Measurements from ENCODE around the gene PITX1.

GRCh38 chr5:135012951-135013391, 21.1 kb downstream of the PITX1 start:
- TF ChIP-seq, protein P1, sequence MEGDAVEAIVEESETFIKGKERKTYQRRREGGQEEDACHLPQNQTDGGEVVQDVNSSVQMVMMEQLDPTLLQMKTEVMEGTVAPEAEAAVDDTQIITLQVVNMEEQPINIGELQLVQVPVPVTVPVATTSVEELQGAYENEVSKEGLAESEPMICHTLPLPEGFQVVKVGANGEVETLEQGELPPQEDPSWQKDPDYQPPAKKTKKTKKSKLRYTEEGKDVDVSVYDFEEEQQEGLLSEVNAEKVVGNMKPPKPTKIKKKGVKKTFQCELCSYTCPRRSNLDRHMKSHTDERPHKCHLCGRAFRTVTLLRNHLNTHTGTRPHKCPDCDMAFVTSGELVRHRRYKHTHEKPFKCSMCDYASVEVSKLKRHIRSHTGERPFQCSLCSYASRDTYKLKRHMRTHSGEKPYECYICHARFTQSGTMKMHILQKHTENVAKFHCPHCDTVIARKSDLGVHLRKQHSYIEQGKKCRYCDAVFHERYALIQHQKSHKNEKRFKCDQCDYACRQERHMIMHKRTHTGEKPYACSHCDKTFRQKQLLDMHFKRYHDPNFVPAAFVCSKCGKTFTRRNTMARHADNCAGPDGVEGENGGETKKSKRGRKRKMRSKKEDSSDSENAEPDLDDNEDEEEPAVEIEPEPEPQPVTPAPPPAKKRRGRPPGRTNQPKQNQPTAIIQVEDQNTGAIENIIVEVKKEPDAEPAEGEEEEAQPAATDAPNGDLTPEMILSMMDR (IDR thresholded peaks at IDR 0.05) = no peak
- TF ChIP-seq POLR2A (IDR thresholded peaks at IDR 0.05) = no peak
